Keratinocyte (primary cell): ENCODE data around the gene ADH5.

Source experiments
- EZH2 ChIP-seq: IDR thresholded peaks from one replicate; pipeline ENCODE4 v1.6.1; 2012; ENCODE audit warnings: inconsistent platforms, mild to moderate bottlenecking, low read length, moderate library complexity
- TF ChIP-seq, protein P1 (sequence below), 3 experiments: IDR thresholded peaks in 1 of 3; conservative IDR thresholded peaks in 1 of 3; optimal IDR thresholded peaks in 1 of 3; 2 replicates in 2 of 3; 3 replicates in 1 of 3; pipeline versions ENCODE3 to v1.5.1; 2011; ENCODE audit warnings: low read length in 3 of 3, mild to moderate bottlenecking in 3 of 3, moderate library complexity in 2 of 3, control low read depth in 1 of 3, inconsistent platforms in 1 of 3; ENCODE audit not compliant: insufficient read depth in 2 of 3; ENCODE audit errors: extremely low read depth in 1 of 3

DNA sequence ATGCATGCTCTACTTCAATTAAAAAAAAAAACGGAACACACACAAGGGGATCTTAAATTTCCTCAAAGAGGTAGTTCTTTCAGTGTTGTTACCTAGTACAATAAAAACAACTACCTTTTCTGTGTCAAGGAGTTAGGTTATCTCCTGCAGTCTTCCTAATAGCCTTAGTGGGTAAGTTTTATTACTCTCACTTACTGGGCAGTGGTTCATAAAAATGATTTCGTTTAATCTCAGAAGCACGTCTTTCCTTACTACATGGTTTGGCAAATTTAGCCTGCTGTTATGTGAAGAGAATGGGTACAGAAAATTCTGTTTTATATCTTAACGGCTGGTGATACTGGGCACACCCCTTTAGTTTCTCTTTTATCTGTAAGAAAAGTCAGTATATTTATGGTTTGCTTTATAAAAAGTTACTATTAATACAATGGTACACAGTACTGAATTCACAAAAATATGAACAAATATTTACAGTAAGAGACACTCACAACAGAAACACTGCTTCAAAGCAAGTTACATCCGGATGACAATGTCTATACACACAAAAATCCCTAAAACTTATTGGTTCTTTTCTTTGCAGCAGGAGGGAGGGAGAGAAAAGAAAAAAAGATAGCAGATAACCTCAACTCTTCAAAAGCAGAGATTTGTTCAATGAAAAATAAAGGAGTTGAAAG is 8.8 kb downstream of the ADH5 start:
- TF ChIP-seq, protein P1, sequence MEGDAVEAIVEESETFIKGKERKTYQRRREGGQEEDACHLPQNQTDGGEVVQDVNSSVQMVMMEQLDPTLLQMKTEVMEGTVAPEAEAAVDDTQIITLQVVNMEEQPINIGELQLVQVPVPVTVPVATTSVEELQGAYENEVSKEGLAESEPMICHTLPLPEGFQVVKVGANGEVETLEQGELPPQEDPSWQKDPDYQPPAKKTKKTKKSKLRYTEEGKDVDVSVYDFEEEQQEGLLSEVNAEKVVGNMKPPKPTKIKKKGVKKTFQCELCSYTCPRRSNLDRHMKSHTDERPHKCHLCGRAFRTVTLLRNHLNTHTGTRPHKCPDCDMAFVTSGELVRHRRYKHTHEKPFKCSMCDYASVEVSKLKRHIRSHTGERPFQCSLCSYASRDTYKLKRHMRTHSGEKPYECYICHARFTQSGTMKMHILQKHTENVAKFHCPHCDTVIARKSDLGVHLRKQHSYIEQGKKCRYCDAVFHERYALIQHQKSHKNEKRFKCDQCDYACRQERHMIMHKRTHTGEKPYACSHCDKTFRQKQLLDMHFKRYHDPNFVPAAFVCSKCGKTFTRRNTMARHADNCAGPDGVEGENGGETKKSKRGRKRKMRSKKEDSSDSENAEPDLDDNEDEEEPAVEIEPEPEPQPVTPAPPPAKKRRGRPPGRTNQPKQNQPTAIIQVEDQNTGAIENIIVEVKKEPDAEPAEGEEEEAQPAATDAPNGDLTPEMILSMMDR (optimal IDR thresholded peaks at IDR 0.05 in 1 of 3, IDR thresholded peaks at IDR 0.05 in 1 of 3, conservative IDR thresholded peaks at IDR 0.05 in 1 of 3; ENCODE audit: extremely low read depth in 1 of 3, insufficient read depth in 2 of 3, low read length in 3 of 3): no peak
- no peak for TF ChIP-seq EZH2
